A673 (cell line): ENCODE results near the gene PTPN5. TPM values are rescaled to one million over a fixed set of nuclear protein-coding genes. Genes with fewer than 3 reads are reported as not detected.

Source experiments
- BruUV-seq: library from RNA; stranded (reverse); fragments of 400-500 nt; replicated peaks from 2 replicates; lab custom pipeline; 2021; lab: Mats Ljungman, UMichigan
- CTCF ChIA-PET: fragments of 300-600 bp; sonication (Branson Sonifier 250); formaldehyde crosslinking; loops from one replicate; lab custom pipeline; 2022; ENCODE audit warnings: antibody characterized with exemption; lab: Charles Lee
- POLR2A ChIA-PET: fragments of 300-600 bp; sonication (Branson Sonifier 250); formaldehyde crosslinking; loops from one replicate; lab custom pipeline; 2022; ENCODE audit warnings: antibody characterized with exemption; ENCODE audit not compliant: low non-redundant PET; lab: Charles Lee
- DNase-seq: peaks from one replicate; pipeline ENCODE4 v3.0.0-alpha.2; 2015; ENCODE audit warnings: low spot score
- H3K27ac ChIP-seq: fragments of 200-600 bp; sonication (generic); 2 replicates; pipeline ENCODE4 v1.5.1; 2016; ENCODE audit warnings: mixed run types, low read depth, mild to moderate bottlenecking, mixed read lengths, antibody characterized with exemption, low read length; ENCODE audit not compliant: poor library complexity, severe bottlenecking
- H3K27me3 ChIP-seq: fragments of 200-600 bp; sonication (generic); replicated peaks from 2 replicates; pipeline ENCODE4 v1.6.1; 2017; ENCODE audit warnings: mixed run types, low read depth, mild to moderate bottlenecking, mixed read lengths, antibody characterized with exemption, low read length; ENCODE audit not compliant: insufficient read depth, poor library complexity
- H3K36me3 ChIP-seq: fragments of 200-600 bp; sonication (generic); 2 replicates; pipeline ENCODE4 v1.6.1; 2016; ENCODE audit warnings: mixed run types, mild to moderate bottlenecking, mixed read lengths, antibody characterized with exemption, low read length; ENCODE audit not compliant: insufficient read depth, poor library complexity, severe bottlenecking
- H3K4me1 ChIP-seq: fragments of 200-600 bp; sonication (generic); 2 replicates; pipeline ENCODE4 v1.6.1; 2017; ENCODE audit warnings: mixed run types, mild to moderate bottlenecking, mixed read lengths, antibody characterized with exemption, low read length; ENCODE audit not compliant: insufficient read depth, poor library complexity, severe bottlenecking
- H3K4me3 ChIP-seq: fragments of 200-600 bp; sonication (generic); 2 replicates; pipeline ENCODE4 v1.5.1; 2016; ENCODE audit warnings: low read depth, mixed run types, mild to moderate bottlenecking, mixed read lengths, low read length; ENCODE audit not compliant: poor library complexity, severe bottlenecking
- H3K9me3 ChIP-seq: fragments of 200-600 bp; sonication (generic); 2 replicates; pipeline ENCODE4 v1.6.1; 2016; ENCODE audit warnings: mixed run types, low read depth, mild to moderate bottlenecking, mixed read lengths, antibody characterized with exemption, low read length; ENCODE audit not compliant: poor library complexity, severe bottlenecking
- CTCF ChIP-seq: fragments of 300-800, 200-600 bp; sonication (generic); conservative IDR thresholded peaks from 2 replicates; pipeline ENCODE4 v1.5.1; 2017; ENCODE audit warnings: low read depth, mild to moderate bottlenecking, antibody characterized with exemption, low read length, moderate library complexity, mixed read lengths
- EZH2 ChIP-seq: fragments of 200-600 bp; sonication (generic); IDR thresholded peaks from 2 replicates; pipeline ENCODE4 v1.6.1; 2017; ENCODE audit warnings: borderline replicate concordance, low read depth, mild to moderate bottlenecking, mixed read lengths, antibody characterized with exemption, low read length; ENCODE audit not compliant: poor library complexity, severe bottlenecking
- intact Hi-C: fragments of 100-400 bp; cut with micrococcal nuclease; formaldehyde crosslinking; loops from one replicate; pipeline ENCODE4 v1.10.0; 2022; ENCODE audit not compliant: unreplicated experiment
- total RNA-seq: library from RNA; stranded (reverse); gene quantifications from 2 replicates; pipeline ENCODE4 v1.2.3, GENCODE V29; 2021

Gene PTPN5
- total RNA-seq, 1 experiment from 2014 or later = 0.21 TPM

GRCh38 chr11:18804199-18804999, 12.8 kb upstream of the PTPN5 start:
- CTCF ChIA-PET = no interaction called here
- DNase-seq = no peak

GRCh38 chr11:18802381-18803257, 11.0 kb upstream of the PTPN5 start:
- Histone ChIP-seq H3K36me3 (no peaks in the 10 kb centered on the region), H3K27ac (no peak overlapping the region), H3K4me1 (no peaks in the 10 kb centered on the region), H3K9me3 (no peaks in the 10 kb centered on the region), H3K27me3 (no peaks in the 10 kb centered on the region), H3K4me3 (no peak overlapping the region)
- no peak for TF ChIP-seq EZH2
- peak; percentile 70 for TF ChIP-seq CTCF
- CTCF ChIA-PET = interaction anchor here (0.6 to 1.1 kb wide), 2 partner anchors 28 to 1254 kb away, joined by 3 read pairs; no protein-coding TSS in a partner anchor
- POLR2A ChIA-PET = no interaction called here
- BruUV-seq = no TSS peak
- DNase-seq = peak; percentile 72
- intact Hi-C loops = loop anchor here (10.0 kb wide), 1 partner anchor 688 kb away; no protein-coding TSS in a partner anchor

More at GRCh38 chr11:18804199-18804999, 12.8 kb upstream of the PTPN5 start:
- TF ChIP-seq EZH2 (no peak), CTCF (no peak)
- no peaks in the 10 kb centered on the region for H3K9me3 ChIP-seq
- H3K27me3 ChIP-seq = no peaks in the 10 kb centered on the region
- no TSS peak for BruUV-seq
- no peaks in the 10 kb centered on the region for H3K4me1 ChIP-seq
- intact Hi-C loops = loop anchor here (10.0 kb wide), 1 partner anchor 690 kb away; no protein-coding TSS in a partner anchor
- H3K36me3 ChIP-seq = no peaks in the 10 kb centered on the region
- POLR2A ChIA-PET = no interaction called here
- no peak overlapping the region for H3K27ac ChIP-seq
- H3K4me3 ChIP-seq = no peak overlapping the region

- Histone ChIP-seq H3K4me3 (no peak overlapping the region), H3K27ac (no peak overlapping the region), H3K27me3 (no peaks in the 10 kb centered on the region), H3K4me1 (no peaks in the 10 kb centered on the region), H3K9me3 (no peaks in the 10 kb centered on the region), H3K36me3 (no peaks in the 10 kb centered on the region)
- no TSS peak for BruUV-seq
- intact Hi-C loops = no loop called here
- ChIA-PET POLR2A (no interaction called here), CTCF (no interaction called here)
- no peak for DNase-seq
- TF ChIP-seq EZH2 (no peak), CTCF (no peak)
Measured at GRCh38 chr11:18798799-18799469, 7.3 kb upstream of the PTPN5 start.
